Activated CD4-positive, alpha-beta T cell treated with anti-CD3 and anti-CD28 coated beads, Interleukin-2, Interleukin-6, amounts not matched to agents 100 ng/mL and 50 ng/mL, durations not matched to agents 16 hours and 8 hours (primary cell): Measurements from ENCODE around the gene GPX4.

ENCODE experiments used
- DNase-seq: peaks from one replicate; pipeline ENCODE4 v3.0.0-alpha.2; 2020

The GPX4 gene

GRCh38 chr19:1085676-1086442, 17.9 kb upstream of the GPX4 start:
- no peak for DNase-seq

GRCh38 chr19:1086613-1087012, 17.2 kb upstream of the GPX4 start:
- no peak for DNase-seq

- no peak for DNase-seq
Measured at GRCh38 chr19:1087813-1088415, 15.9 kb upstream of the GPX4 start.

GRCh38 chr19:1088416-1089010, 15.3 kb upstream of the GPX4 start:
- DNase-seq, result no peak

- DNase-seq, result no peak
Measured at GRCh38 chr19:1089126-1089771, 14.5 kb upstream of the GPX4 start.

GRCh38 chr19:1089891-1090290, 13.9 kb upstream of the GPX4 start:
- DNase-seq, result no peak

GRCh38 chr19:1090731-1091543, 12.9 kb upstream of the GPX4 start:
- no peak for DNase-seq

- DNase-seq, result no peak
Measured at GRCh38 chr19:1091544-1092175, 12.1 kb upstream of the GPX4 start.

- no peak for DNase-seq
Measured at GRCh38 chr19:1093330-1093729, 10.5 kb upstream of the GPX4 start.

GRCh38 chr19:1093811-1094553, 9.8 kb upstream of the GPX4 start:
- DNase-seq, result no peak

GRCh38 chr19:1094655-1094977, 9.2 kb upstream of the GPX4 start:
- DNase-seq, result no peak

- peak; percentile 99 for DNase-seq
Measured at GRCh38 chr19:1094978-1095701, 8.7 kb upstream of the GPX4 start, which contains the start of gene POLR2E. Gene POLR2E, minus strand, starts transcription at chr19:1095375. Its CDS starts 60 bp downstream, at chr19:1095315.

GRCh38 chr19:1097810-1098176, 6.0 kb upstream of the GPX4 start:
- no peak for DNase-seq

- no peak for DNase-seq
Measured at GRCh38 chr19:1098177-1099051, 5.4 kb upstream of the GPX4 start.

GRCh38 chr19:1101337-1101698, 2.5 kb upstream of the GPX4 start:
- no peak for DNase-seq

GRCh38 chr19:1102407-1103131, 1.2 kb upstream of the GPX4 start:
- peak; percentile 89 for DNase-seq

- no peak for DNase-seq
Measured at GRCh38 chr19:1103132-1103707, 574 bp upstream of the GPX4 start.

GRCh38 chr19:1104311-1105007, 665 bp downstream of the GPX4 start:
- peak; percentile 74 for DNase-seq
